Smooth muscle cell (in vitro differentiated cells): ENCODE measurements around the gene RNF38. TPM values are rescaled to one million over a fixed set of nuclear protein-coding genes. Genes with fewer than 3 reads are reported as not detected.

ENCODE experiments used
- DNase-seq: peaks from one replicate; lab custom pipeline; 2025; ENCODE audit not compliant: unreplicated experiment; lab: John Stamatoyannopoulos, UW
- H2AFZ ChIP-seq: fragments of 200-600 bp; sonication (generic); 2 replicates; pipeline ENCODE4 v1.6.0; 2016; ENCODE audit warnings: antibody characterized with exemption, low read depth, mild to moderate bottlenecking
- H3F3A ChIP-seq: fragments of 200-600 bp; sonication (generic); 2 replicates; pipeline ENCODE4 v1.6.0; 2017; ENCODE audit warnings: antibody characterized with exemption, low read depth
- H3K27ac ChIP-seq: fragments of 200-600 bp; sonication (generic); 2 replicates; pipeline ENCODE4 v1.5.1; 2016; ENCODE audit warnings: low read depth, mild to moderate bottlenecking
- H3K27me3 ChIP-seq: fragments of 200-600 bp; sonication (generic); 2 replicates; pipeline ENCODE4 v1.6.1; 2016; ENCODE audit warnings: low read depth, mild to moderate bottlenecking
- H3K36me3 ChIP-seq: fragments of 200-600 bp; sonication (generic); 2 replicates; pipeline ENCODE4 v1.5.1; 2016; ENCODE audit warnings: low read depth
- H3K4me1 ChIP-seq: fragments of 200-600 bp; sonication (generic); 2 replicates; pipeline ENCODE4 v1.5.1; 2016; ENCODE audit warnings: low read depth
- H3K4me2 ChIP-seq: fragments of 200-600 bp; sonication (generic); 2 replicates; pipeline ENCODE4 v1.6.0; 2016; ENCODE audit warnings: mild to moderate bottlenecking
- H3K4me3 ChIP-seq: fragments of 200-600 bp; sonication (generic); 2 replicates; pipeline ENCODE4 v1.5.1; 2016; ENCODE audit warnings: mild to moderate bottlenecking
- H3K79me2 ChIP-seq: fragments of 200-600 bp; sonication (generic); 2 replicates; pipeline ENCODE4 v1.6.0; 2016; ENCODE audit warnings: low read depth, mild to moderate bottlenecking
- H3K9ac ChIP-seq: fragments of 200-600 bp; sonication (generic); 2 replicates; pipeline ENCODE4 v1.6.0; 2016; ENCODE audit warnings: low read depth
- H3K9me3 ChIP-seq: fragments of 200-600 bp; sonication (generic); replicated peaks from 2 replicates; pipeline ENCODE4 v1.5.1; 2016; ENCODE audit warnings: low read depth
- H4K20me1 ChIP-seq: fragments of 200-600 bp; sonication (generic); 2 replicates; pipeline ENCODE4 v1.6.0; 2016; ENCODE audit warnings: low read depth
- WGBS: methylation state at CpG from one replicate; pipeline ENCODE4 v1.1.7; 2016; ENCODE audit warnings: low lambda C conversion rate; 5-methylcytosine and 5-hydroxymethylcytosine counted together
- polyA plus RNA-seq: library from polyadenylated mRNA; unstranded; fragments of >200 nt; fragmentation: Nextera tagmentation; extraction: Ambion mirVana; gene quantifications from 2 replicates; pipeline ENCODE4 v1.2.1, GENCODE V29; 2016
- total RNA-seq: library from RNA; depleted of rRNA; stranded (reverse); fragments of >200 nt; gene quantifications from 2 replicates; pipeline ENCODE4 v1.2.3, GENCODE V29; 2014
- TF ChIP-seq, protein P1 (sequence below): fragments of 200-600 bp; sonication (generic); IDR thresholded peaks from 2 replicates; pipeline ENCODE4 v1.5.1; 2017; ENCODE audit warnings: borderline replicate concordance, mild to moderate bottlenecking, antibody characterized with exemption; ENCODE audit not compliant: insufficient read depth, poor library complexity, severe bottlenecking

Gene RNF38
- total and polyA plus RNA-seq, 2 experiments from 2014 or later: 10.1 to 27.5 TPM

DNA sequence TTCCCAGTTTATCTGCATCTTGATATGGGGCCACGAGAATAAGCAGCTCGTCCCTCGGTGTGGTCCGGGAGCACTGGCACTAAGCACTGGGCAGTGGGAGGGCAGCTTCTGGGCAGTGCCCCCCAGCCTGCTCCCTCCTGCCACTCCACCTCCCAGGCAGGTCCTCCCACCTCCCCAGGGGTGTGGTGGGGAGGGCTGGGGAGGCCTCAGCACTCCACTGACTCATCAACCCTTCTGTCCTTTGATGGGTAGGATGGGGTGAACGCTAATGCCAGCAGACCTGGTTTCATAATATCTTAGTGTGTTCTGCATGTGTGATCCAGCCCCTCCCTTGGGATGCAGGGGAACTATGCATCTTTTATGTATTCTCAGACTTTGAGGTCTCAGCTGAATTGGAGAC, 79.6 kb downstream of the RNF38 start:
- Histone ChIP-seq H3K79me2 (no peaks in the 10 kb centered on the region), H3K27me3 (no peaks in the 10 kb centered on the region), H3K9ac (no peak overlapping the region), H4K20me1 (no peaks in the 10 kb centered on the region), H2AFZ (no peak overlapping the region), H3K36me3 (no peaks in the 10 kb centered on the region), H3F3A (no peaks in the 10 kb centered on the region), H3K9me3 (no peaks in the 10 kb centered on the region), H3K4me3 (no peak overlapping the region), H3K27ac (peak overlapping the region; percentile 50), H3K4me2 (no peak overlapping the region), H3K4me1 (peaks cover 3% of the 10 kb centered on the region)
- 90% methylated on average over 5 of the region's 5 CpGs for WGBS
- TF ChIP-seq, protein P1, sequence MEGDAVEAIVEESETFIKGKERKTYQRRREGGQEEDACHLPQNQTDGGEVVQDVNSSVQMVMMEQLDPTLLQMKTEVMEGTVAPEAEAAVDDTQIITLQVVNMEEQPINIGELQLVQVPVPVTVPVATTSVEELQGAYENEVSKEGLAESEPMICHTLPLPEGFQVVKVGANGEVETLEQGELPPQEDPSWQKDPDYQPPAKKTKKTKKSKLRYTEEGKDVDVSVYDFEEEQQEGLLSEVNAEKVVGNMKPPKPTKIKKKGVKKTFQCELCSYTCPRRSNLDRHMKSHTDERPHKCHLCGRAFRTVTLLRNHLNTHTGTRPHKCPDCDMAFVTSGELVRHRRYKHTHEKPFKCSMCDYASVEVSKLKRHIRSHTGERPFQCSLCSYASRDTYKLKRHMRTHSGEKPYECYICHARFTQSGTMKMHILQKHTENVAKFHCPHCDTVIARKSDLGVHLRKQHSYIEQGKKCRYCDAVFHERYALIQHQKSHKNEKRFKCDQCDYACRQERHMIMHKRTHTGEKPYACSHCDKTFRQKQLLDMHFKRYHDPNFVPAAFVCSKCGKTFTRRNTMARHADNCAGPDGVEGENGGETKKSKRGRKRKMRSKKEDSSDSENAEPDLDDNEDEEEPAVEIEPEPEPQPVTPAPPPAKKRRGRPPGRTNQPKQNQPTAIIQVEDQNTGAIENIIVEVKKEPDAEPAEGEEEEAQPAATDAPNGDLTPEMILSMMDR: no peak
- DNase-seq: no peak

DNA sequence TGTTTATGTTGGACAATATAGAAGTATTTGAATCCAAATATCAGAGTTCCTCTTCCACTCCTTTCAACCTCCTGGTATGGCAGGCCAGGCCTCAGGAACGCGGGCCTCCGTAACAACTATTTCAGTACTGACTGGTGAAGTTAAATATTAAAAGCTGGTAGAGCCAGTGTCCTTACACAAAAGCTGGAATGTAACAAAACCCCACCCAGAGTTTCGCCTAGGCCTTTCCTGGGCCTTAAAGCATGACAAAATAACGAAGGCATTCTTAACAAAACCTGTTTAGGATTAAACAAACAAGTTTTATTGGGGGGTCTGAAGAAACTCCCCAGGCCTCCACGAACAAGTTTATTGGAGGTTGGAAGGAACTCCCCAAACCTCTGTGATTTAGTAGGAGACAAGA, 80.3 kb downstream of the RNF38 start:
- Histone ChIP-seq H3K4me3 (no peak overlapping the region), H3K9ac (no peak overlapping the region), H3K79me2 (no peaks in the 10 kb centered on the region), H3K27ac (peak overlapping the region; percentile 50), H3K9me3 (no peaks in the 10 kb centered on the region), H3K4me2 (no peak overlapping the region), H3K4me1 (peaks cover 5% of the 10 kb centered on the region), H3K36me3 (no peaks in the 10 kb centered on the region), H4K20me1 (no peaks in the 10 kb centered on the region), H3K27me3 (no peaks in the 10 kb centered on the region), H3F3A (no peaks in the 10 kb centered on the region), H2AFZ (no peak overlapping the region)
- TF ChIP-seq, protein P1: no peak
- no peak for DNase-seq
- 54% methylated on average over 6 of the region's 6 CpGs for WGBS

DNA sequence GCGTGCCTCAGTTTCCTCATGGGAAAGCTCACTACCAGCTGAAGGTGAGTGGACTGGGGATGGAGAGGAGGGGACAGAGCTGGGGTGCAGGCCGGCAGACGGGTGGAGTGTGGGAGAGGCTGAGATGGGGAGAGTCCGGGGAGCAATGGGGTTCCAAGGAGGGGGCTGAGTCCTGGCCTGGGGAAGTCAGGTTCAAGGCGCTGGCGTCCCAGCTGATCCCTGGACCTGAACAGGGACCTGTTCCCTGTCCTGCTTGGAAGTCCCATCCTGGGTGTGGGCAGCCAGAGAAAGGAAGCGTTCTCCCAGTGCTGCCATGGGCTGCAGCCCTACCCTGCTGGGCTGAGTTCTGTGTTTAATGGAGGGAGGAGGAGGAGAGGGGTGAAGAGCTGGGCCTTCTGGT, 80.9 kb downstream of the RNF38 start:
- H2AFZ ChIP-seq: no peak overlapping the region
- H3K9ac ChIP-seq: no peak overlapping the region
- H3F3A ChIP-seq: no peaks in the 10 kb centered on the region
- TF ChIP-seq, protein P1: no peak
- no peaks in the 10 kb centered on the region for H4K20me1 ChIP-seq
- no peaks in the 10 kb centered on the region for H3K79me2 ChIP-seq
- H3K4me1 ChIP-seq: peaks cover 5% of the 10 kb centered on the region
- WGBS: 97% methylated on average over 7 of the region's 7 CpGs
- no peaks in the 10 kb centered on the region for H3K36me3 ChIP-seq
- no peaks in the 10 kb centered on the region for H3K9me3 ChIP-seq
- H3K27me3 ChIP-seq: no peaks in the 10 kb centered on the region
- DNase-seq: no peak
- no peak overlapping the region for H3K4me2 ChIP-seq
- H3K27ac ChIP-seq: peak overlapping the region; percentile 50
- H3K4me3 ChIP-seq: no peak overlapping the region

DNA sequence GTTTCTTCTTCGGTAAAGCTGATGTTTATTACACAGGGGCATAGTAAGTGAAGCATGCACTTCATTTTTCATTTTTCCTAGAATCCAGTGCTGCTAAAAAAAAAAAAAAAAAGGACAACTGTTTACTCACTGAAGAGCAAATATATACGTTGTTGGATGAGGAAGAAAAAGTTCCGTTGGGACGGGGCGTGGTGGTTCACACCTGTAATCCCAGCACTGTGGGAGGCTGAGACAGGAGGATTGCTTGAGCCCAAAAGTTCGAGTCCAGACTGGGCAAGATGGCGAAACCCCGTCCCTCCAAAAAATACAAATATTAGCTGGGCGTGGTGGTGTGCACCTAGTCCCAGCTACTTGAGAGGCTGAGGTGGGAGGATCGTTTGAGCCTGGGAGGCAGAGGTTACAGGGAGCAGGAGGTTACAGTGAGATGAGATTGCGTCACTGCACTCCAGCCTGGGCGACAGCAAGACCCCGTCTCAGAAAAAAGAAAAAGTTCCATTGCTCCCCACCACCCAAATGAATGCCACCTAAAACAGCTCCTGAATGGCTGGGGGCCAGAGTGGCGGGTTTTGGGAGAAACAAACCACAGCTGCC, 81.8 kb downstream of the RNF38 start:
- H4K20me1 ChIP-seq: no peaks in the 10 kb centered on the region
- H2AFZ ChIP-seq: no peak overlapping the region
- H3K4me1 ChIP-seq: peaks cover 5% of the 10 kb centered on the region
- WGBS: 85% methylated on average over 14 of the region's 14 CpGs
- no peak overlapping the region for H3K4me3 ChIP-seq
- no peaks in the 10 kb centered on the region for H3K9me3 ChIP-seq
- no peaks in the 10 kb centered on the region for H3K27me3 ChIP-seq
- no peak overlapping the region for H3K9ac ChIP-seq
- H3K79me2 ChIP-seq: no peaks in the 10 kb centered on the region
- no peaks in the 10 kb centered on the region for H3K36me3 ChIP-seq
- no peak for DNase-seq
- H3F3A ChIP-seq: no peaks in the 10 kb centered on the region
- TF ChIP-seq, protein P1: no peak
- no peak overlapping the region for H3K4me2 ChIP-seq
- no peak overlapping the region for H3K27ac ChIP-seq
